ENCODE data around the gene GDA. TPM values are rescaled to one million over a fixed set of nuclear protein-coding genes. Genes with fewer than 3 reads are reported as not detected.

GDA gene
- total RNA-seq, 1 donor from 2014 or later, result not detected

DNA sequence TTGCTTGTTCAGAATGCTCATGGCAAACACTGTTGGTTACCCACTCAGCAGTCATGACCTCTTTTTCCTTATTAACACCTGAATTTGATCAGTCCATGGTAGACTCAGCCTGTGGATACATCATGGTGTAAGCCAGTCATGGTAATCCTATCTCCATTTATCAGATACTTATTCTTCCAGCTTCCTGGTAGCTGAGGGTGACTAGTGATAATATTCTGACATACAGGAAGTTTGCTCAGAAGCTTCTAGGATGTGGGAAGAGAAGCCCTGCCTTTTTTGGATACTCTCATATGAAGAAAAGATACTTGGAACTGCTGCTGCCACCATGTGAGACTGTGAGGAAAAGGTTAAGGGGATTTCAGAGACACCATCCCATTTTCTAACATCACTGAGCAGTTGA is 7.3 kb downstream of the GDA start:
- TF ChIP-seq CTCF (IDR thresholded peaks at IDR 0.05), result no peak
- H3K9me3 ChIP-seq, result no peaks in the 10 kb centered on the region
- H3K4me3 ChIP-seq, result no peak overlapping the region
- H3K36me3 ChIP-seq, result no peaks in the 10 kb centered on the region
- H3K27me3 ChIP-seq, result no peaks in the 10 kb centered on the region
- intact Hi-C loops (cut with DNase I), result no loop called here
- H3K27ac ChIP-seq, result no peak overlapping the region
- H3K4me1 ChIP-seq, result no peaks in the 10 kb centered on the region
- no peak for DNase-seq (ENCODE audit: low spot score in 2 of 2)

DNA sequence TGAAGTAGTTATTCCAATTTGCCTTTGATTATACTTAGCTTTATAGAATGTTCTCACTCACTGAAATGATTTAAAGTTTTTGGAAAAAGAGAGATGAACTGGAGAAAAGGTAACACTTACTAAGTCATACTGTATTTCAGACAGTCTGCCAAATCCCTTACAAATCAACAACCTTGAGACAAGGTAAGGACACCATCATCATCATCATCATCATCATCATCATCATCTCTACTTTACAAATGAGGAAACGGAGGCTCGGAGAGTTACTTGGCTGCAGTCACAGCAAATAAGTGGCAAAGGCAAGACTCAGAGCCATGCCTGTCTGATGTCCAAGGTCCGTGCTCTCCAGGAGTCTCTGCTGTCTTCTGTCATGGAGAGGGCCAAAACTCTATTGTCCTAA is 9.4 kb downstream of the GDA start:
- H3K27ac ChIP-seq, result no peak overlapping the region

DNA sequence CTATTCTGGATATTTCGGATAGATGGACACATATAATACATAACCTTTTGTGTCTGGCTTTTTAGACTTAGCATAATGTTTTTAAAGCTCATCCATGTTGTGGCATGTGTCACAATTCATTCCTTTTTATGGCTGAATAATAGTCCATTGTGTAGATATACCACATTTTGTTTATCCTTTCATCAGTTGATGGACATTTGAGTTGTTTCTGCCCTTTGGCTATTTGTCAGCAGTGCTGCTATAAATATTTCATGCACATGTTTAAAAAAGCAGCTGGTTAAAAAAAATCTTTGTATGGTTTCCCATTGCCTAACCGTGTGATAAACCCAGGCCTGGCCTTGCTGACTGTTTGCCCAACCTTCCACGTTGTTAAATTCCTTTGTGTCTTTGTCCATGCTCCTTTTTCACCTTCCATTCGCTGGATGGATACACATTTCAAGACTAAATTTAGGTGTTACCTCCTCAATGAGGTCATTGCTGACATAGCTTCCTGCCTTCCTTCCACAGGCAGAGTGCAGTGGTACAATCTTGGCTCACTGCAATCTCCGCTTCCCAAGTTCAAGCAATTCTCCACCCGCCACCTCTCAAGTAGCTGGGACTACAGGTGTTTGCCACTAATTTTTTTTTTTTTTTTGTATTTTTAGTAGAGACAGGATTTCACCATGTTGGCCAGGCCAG is 11.3 kb downstream of the GDA start:
- no peak for TF ChIP-seq CTCF (IDR thresholded peaks at IDR 0.05)
- Histone ChIP-seq H3K27ac (no peak overlapping the region), H3K36me3 (no peaks in the 10 kb centered on the region), H3K4me3 (no peak overlapping the region), H3K4me1 (no peaks in the 10 kb centered on the region), H3K9me3 (no peaks in the 10 kb centered on the region), H3K27me3 (no peaks in the 10 kb centered on the region)
- intact Hi-C loops (cut with DNase I), result no loop called here
- no peak for DNase-seq (ENCODE audit: low spot score in 2 of 2)

More for the DNA sequence above, 9.4 kb downstream of the GDA start:
- DNase-seq (ENCODE audit: low spot score in 2 of 2), result no peak
- Histone ChIP-seq H3K4me1 (no peaks in the 10 kb centered on the region), H3K36me3 (no peaks in the 10 kb centered on the region), H3K27me3 (no peaks in the 10 kb centered on the region), H3K9me3 (no peaks in the 10 kb centered on the region), H3K4me3 (no peak overlapping the region)
- intact Hi-C loops (cut with DNase I), result no loop called here
- no peak for TF ChIP-seq CTCF (IDR thresholded peaks at IDR 0.05)

DNA sequence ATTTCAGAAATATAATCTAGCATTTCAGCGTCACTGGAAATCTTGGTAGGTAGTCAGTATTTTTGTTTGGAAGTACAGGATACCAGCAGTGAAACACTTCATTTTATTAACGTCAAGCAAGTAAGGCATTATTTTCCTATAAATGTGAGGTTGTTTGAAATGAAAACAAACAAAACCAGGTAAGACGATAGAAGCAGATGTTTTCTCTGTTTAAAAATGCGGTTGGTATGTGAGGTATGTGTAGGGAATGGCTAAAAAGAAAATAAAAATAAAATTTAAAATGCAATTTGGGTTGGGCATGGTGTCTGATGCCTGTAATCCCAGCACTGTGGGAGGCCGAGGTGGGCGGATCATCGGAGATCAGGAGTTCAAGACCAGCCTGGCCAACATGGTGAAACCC is 16.1 kb downstream of the GDA start:
- no peak for DNase-seq (ENCODE audit: low spot score in 2 of 2)
- no peaks in the 10 kb centered on the region for H3K4me1 ChIP-seq
- H3K36me3 ChIP-seq, result no peaks in the 10 kb centered on the region
- H3K27ac ChIP-seq, result no peak overlapping the region
- no peak overlapping the region for H3K4me3 ChIP-seq
- H3K27me3 ChIP-seq, result no peaks in the 10 kb centered on the region
- TF ChIP-seq CTCF (IDR thresholded peaks at IDR 0.05), result no peak
- H3K9me3 ChIP-seq, result no peaks in the 10 kb centered on the region
- intact Hi-C loops (cut with DNase I), result no loop called here

- Histone ChIP-seq H3K27ac (no peak overlapping the region), H3K4me3 (no peak overlapping the region), H3K4me1 (no peaks in the 10 kb centered on the region), H3K9me3 (no peaks in the 10 kb centered on the region), H3K27me3 (no peaks in the 10 kb centered on the region), H3K36me3 (no peaks in the 10 kb centered on the region)
- intact Hi-C loops (cut with DNase I), result no loop called here
- no peak for TF ChIP-seq CTCF (IDR thresholded peaks at IDR 0.05)
- no peak for DNase-seq (ENCODE audit: low spot score in 2 of 2)
These were observed 16.7 kb downstream of the GDA start for GRCh38 chr9:72165821-72166547.
